ENCODE data around the gene KCNQ2. TPM values are rescaled to one million over a fixed set of nuclear protein-coding genes. Genes with fewer than 3 reads are reported as not detected.

KCNQ2 gene
- total RNA-seq, 4 donors from 2014 or later = not detected

DNA sequence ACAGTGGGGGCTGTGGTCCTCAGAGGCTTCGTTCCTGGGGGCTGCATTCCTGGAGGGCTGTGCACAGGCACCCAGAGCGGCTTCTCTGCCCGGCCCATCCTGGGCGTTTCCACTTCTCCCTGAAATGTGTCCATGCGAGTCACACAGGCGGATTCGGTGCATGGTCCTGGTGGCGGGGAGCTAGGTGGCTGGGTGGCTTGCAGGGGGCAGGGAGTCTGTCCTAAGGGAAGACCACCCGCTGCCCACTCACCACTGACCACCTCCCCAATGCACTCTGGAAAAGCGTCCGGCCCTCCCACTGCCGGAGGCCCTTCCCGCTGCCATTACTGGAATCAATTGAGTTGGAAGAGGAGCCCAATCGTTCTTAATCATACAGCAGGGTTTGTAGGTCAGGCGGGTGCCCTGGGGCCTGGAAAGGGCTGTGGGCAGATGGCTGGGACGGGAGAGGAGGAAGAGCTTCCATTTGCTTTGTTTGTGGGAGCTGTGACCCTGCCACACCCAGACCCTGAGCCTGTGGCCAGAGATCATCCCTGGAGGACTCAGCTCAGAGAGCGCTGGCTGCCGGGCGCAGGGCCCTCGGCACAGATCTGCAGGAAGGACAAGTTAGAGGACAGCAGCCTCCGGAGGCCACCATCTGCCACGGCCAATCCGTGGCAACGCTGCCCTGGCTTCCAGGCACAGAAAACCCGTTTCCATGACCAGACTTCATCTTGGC is 117.7 kb downstream of the KCNQ2 start:
- TF ChIP-seq, protein P1, sequence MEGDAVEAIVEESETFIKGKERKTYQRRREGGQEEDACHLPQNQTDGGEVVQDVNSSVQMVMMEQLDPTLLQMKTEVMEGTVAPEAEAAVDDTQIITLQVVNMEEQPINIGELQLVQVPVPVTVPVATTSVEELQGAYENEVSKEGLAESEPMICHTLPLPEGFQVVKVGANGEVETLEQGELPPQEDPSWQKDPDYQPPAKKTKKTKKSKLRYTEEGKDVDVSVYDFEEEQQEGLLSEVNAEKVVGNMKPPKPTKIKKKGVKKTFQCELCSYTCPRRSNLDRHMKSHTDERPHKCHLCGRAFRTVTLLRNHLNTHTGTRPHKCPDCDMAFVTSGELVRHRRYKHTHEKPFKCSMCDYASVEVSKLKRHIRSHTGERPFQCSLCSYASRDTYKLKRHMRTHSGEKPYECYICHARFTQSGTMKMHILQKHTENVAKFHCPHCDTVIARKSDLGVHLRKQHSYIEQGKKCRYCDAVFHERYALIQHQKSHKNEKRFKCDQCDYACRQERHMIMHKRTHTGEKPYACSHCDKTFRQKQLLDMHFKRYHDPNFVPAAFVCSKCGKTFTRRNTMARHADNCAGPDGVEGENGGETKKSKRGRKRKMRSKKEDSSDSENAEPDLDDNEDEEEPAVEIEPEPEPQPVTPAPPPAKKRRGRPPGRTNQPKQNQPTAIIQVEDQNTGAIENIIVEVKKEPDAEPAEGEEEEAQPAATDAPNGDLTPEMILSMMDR (IDR thresholded peaks at IDR 0.05) = no peak
- no peak for TF ChIP-seq POLR2A (IDR thresholded peaks at IDR 0.05)
- no peak overlapping the region for H3K4me3 ChIP-seq
- H3K27me3 ChIP-seq = peaks cover 0 to 62% (median 0%) of the 10 kb centered on the region in 4 donors
- no peaks in the 10 kb centered on the region for H3K9me3 ChIP-seq
- DNase-seq = no peak
- no peak overlapping the region for H3K27ac ChIP-seq
- intact Hi-C loops (cut with DNase I) = no loop called here
- H3K4me1 ChIP-seq = peaks cover 0 to 15% (median 0%) of the 10 kb centered on the region in 3 donors
- 40 to 57% methylated on average over 1 to 6 of the region's 25 CpGs for WGBS, 2 donors
- no peaks in the 10 kb centered on the region for H3K36me3 ChIP-seq

DNA sequence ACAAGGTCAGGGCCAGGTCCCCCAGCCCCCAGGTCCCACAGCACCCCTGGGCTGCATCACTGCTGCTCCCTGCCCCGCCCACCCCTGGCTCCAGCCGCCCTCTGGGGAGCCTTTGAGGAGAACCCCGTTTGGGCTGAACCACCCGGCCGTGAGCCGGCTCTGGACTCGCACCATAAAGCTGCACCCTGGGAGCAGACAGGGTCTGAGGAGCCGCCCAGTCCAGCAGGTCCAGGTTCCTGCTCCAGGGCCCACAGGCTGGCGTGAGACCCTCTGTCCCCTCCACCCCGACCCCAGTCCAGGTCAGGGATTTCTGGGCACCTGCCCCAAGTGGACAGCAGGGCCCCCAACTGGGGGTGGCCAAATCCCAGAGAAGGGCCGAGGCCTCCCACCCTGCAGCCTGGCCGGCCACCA is 119.6 kb downstream of the KCNQ2 start:
- whole genome bisulfite sequencing, 2 donors = no CpG with 5 or more reads among the region's 12 CpGs
- TF ChIP-seq POLR2A (IDR thresholded peaks at IDR 0.05) = no peak
- TF ChIP-seq, protein P1 (IDR thresholded peaks at IDR 0.05) = no peak
- Histone ChIP-seq H3K27me3 (peaks cover 0 to 59% (median 0%) of the 10 kb centered on the region in 4 donors), H3K27ac (no peak overlapping the region), H3K9me3 (no peaks in the 10 kb centered on the region), H3K36me3 (no peaks in the 10 kb centered on the region), H3K4me3 (no peak overlapping the region), H3K4me1 (peaks cover 0 to 11% (median 0%) of the 10 kb centered on the region in 3 donors)
- DNase-seq = no peak
- intact Hi-C loops (cut with DNase I) = no loop called here

DNA sequence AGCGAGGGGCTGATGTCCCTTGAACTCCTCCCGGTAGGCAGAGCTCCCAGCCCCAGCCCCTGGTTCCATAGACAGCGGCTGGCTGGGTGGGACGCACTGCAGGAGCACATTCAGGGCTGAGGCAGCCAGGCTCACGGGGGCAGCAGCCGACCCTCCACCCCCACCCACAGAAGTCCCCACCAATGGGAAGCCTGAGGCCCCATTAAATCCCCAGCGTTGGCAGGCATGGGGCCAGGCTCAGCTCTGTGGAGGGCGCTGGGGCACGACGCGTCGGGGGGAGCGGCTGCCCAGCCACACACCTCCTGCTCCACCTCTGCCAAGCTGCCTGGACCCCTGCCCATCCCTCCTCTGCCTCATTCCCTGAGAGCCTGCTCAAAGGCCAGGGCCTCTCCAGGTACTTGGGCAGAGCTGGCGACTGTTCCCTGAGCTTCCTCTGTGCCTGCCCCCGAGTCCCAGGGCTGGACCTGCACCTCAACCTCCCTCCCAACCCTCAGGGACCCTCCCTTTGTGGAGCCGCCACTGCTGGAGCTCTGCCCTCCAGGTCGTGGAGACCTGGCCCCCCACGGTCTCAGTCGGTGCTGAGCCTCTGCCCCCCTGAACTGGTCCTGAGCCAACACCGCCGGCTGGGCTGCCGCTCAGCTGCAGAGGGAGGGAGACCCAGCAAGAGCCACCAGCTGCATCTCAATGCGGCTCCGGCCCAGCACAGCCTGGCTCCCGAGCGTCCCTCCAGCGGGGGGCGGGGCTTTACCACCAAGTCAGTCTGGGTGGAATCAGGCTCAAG is 120.5 kb downstream of the KCNQ2 start:
- DNase-seq = no peak
- no peak for TF ChIP-seq POLR2A (IDR thresholded peaks at IDR 0.05)
- TF ChIP-seq, protein P1 (IDR thresholded peaks at IDR 0.05) = no peak
- no peak overlapping the region for H3K4me3 ChIP-seq
- H3K27ac ChIP-seq = no peak overlapping the region
- H3K4me1 ChIP-seq = peaks cover 0 to 9% (median 0%) of the 10 kb centered on the region in 3 donors
- intact Hi-C loops (cut with DNase I) = no loop called here
- H3K36me3 ChIP-seq = no peaks in the 10 kb centered on the region
- 17% methylated on average over 6 of the region's 28 CpGs; no CpG with 5 or more reads in 1 of the 2 donors for WGBS, 2 donors
- H3K9me3 ChIP-seq = no peaks in the 10 kb centered on the region
- H3K27me3 ChIP-seq = peaks cover 0 to 60% (median 0%) of the 10 kb centered on the region in 4 donors

DNA sequence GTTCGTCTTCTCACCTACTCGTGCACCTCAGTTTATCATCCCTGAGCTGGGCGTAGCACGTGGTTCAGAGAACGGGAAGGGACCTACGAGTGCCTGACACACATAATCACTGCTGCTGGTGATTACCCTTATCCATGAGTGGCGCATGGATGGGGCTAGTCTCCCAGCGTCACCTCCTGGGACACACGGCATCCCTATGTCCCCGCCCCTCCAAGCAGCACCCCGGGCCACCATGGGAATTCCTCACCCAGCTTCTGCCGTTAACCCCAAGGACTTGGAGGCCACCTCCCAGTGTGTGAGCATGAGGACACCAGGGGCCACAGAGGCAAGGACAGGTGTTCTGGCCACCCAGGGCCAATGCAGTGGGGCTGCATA is 121.1 kb downstream of the KCNQ2 start:
- peaks cover 0 to 63% (median 0%) of the 10 kb centered on the region in 4 donors for H3K27me3 ChIP-seq
- TF ChIP-seq POLR2A (IDR thresholded peaks at IDR 0.05) = no peak
- TF ChIP-seq, protein P1 (IDR thresholded peaks at IDR 0.05) = no peak

More for the DNA sequence above, 121.1 kb downstream of the KCNQ2 start:
- Histone ChIP-seq H3K4me3 (no peak overlapping the region), H3K27ac (no peak overlapping the region), H3K9me3 (no peaks in the 10 kb centered on the region), H3K4me1 (peaks cover 0 to 10% (median 0%) of the 10 kb centered on the region in 3 donors), H3K36me3 (no peaks in the 10 kb centered on the region)
- intact Hi-C loops (cut with DNase I) = no loop called here
- 85 to 98% methylated on average over 7 to 10 of the region's 12 CpGs for WGBS, 2 donors
- no peak for DNase-seq
